MM.1S (cell line): ENCODE results near the gene LAMP1.

Source experiments
- EZH2 ChIP-seq: fragments of 300-600 bp; sonication (generic); optimal IDR thresholded peaks from 2 replicates; pipeline ENCODE3; 2017; ENCODE audit warnings: low read depth, mild to moderate bottlenecking, antibody characterized with exemption, low read length, mixed read lengths
- EZH2phosphoT487 ChIP-seq: fragments of 300-600 bp; sonication (generic); IDR thresholded peaks from 2 replicates; pipeline ENCODE4 v1.6.1; 2018; ENCODE audit warnings: antibody characterized with exemption, low read length
- TF ChIP-seq, protein P1 (sequence below): fragments of 300-600 bp; sonication (generic); IDR thresholded peaks from 2 replicates; pipeline ENCODE4 v1.5.1; 2016; ENCODE audit warnings: antibody characterized with exemption, low read length, mixed read lengths

GRCh38 chr13:113348591-113348990 lies 51.6 kb downstream of the LAMP1 start:
- TF ChIP-seq, protein P1, sequence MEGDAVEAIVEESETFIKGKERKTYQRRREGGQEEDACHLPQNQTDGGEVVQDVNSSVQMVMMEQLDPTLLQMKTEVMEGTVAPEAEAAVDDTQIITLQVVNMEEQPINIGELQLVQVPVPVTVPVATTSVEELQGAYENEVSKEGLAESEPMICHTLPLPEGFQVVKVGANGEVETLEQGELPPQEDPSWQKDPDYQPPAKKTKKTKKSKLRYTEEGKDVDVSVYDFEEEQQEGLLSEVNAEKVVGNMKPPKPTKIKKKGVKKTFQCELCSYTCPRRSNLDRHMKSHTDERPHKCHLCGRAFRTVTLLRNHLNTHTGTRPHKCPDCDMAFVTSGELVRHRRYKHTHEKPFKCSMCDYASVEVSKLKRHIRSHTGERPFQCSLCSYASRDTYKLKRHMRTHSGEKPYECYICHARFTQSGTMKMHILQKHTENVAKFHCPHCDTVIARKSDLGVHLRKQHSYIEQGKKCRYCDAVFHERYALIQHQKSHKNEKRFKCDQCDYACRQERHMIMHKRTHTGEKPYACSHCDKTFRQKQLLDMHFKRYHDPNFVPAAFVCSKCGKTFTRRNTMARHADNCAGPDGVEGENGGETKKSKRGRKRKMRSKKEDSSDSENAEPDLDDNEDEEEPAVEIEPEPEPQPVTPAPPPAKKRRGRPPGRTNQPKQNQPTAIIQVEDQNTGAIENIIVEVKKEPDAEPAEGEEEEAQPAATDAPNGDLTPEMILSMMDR, result no peak
- TF ChIP-seq EZH2, result no peak
- no peak for TF ChIP-seq EZH2phosphoT487
